C1 segment of cervical spinal cord (tissue), 14 donors: ENCODE data around the gene CBFA2T3.
"Not testable (repeated sequence)": the region's sequence is repeated elsewhere in the genome, so short reads cannot be mapped to it uniquely, and the experiment has no call there.

Experiments used
- DNase-seq, 14 donors: peaks; one replicate each; lab custom pipeline; 2025; lab: John Stamatoyannopoulos, UW

Gene CBFA2T3

DNA sequence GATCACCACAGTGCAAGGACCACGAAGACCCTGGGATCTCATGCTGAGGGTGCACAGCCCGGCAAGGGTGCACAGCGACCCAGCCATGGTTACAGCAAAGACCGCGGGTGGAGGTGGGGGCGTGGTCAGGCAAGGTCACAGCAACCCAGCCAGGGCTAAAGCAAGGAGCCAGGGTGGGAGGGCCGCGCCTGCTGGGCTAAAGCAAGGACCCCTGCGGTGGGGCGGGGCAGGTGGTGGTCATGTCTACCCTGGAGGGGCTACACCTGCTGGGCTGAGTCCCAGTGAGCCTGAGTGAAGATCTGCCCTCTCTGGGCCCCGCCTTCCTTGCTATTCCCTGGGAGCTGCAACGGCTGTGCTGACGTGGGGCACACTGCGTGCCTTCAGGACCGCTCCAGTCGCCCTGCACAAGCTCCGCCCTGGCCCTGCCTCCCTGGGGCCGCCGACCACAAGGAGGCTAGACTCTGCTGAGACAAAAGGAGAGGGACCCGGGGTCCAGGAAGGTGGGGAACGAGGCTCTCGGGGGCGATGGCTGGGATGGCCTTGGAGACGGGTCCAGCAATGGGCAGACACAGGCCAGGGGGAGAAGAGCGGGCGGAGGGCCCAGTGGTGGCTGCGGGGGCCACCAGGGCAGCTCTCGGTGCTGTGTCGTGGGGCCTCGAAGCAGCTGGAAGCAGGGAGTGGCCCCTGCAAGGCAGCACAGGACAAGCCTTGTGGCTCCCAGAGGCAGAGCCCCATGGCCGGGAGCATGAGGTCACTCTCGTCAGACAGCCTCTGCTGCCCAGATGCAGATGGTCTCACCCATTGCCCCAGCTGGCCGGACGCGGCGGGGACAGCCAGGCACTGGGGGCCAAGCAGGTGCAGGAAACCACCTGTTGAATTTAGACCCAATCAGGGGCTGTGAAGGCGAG, 52.8 kb downstream of the CBFA2T3 start:
- DNase-seq, result no peak

DNA sequence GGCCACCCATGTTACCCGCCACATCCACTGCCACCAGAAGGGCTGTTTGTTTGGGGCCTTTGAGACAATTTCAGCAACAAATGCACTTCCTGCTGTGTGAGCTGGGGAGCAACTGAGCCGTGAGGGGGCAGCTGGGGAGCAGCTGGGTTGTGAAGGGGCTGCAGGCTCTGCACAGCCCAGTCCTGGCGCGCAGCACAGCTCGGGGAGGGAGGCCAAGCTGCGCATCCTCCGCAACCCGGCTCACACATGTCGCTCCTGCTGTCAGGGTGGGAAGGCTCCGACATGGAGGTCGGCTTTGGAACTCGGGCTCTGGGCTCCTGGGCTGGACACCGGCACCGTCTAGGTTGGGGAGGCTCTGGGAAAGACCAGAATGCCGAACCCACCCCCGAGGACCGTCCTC, 53.6 kb downstream of the CBFA2T3 start:
- peak in 1 of 14 donors; percentile 46 for DNase-seq

DNA sequence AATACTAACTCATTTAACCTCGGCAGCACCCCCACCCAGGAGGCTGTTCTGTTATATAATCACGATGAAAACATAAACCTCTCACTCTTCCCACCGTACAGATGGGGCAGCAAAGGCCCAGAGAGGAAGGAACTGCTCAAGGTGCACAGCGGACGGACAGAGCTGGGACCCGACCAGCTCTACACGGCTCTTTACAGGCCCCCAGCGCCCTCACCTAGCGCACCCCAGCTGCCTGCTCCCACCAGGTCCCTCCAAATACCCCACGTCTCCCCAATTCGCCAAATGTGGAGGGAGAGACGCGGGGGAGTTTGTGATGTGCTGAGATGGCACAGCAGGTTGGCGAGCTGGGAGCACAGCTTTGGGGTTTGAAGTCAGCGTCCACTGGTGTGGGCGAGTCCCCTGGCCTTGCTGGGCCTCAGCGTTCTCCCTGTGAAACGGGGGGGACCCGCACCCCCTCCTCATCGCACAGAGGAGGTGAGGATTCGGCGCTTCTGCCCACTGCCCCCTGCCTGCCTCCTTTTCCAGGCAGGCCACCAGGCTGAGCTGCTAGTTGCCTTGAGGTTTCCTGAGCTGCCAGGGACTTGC, 54.1 kb downstream of the CBFA2T3 start:
- DNase-seq, result no peak

DNA sequence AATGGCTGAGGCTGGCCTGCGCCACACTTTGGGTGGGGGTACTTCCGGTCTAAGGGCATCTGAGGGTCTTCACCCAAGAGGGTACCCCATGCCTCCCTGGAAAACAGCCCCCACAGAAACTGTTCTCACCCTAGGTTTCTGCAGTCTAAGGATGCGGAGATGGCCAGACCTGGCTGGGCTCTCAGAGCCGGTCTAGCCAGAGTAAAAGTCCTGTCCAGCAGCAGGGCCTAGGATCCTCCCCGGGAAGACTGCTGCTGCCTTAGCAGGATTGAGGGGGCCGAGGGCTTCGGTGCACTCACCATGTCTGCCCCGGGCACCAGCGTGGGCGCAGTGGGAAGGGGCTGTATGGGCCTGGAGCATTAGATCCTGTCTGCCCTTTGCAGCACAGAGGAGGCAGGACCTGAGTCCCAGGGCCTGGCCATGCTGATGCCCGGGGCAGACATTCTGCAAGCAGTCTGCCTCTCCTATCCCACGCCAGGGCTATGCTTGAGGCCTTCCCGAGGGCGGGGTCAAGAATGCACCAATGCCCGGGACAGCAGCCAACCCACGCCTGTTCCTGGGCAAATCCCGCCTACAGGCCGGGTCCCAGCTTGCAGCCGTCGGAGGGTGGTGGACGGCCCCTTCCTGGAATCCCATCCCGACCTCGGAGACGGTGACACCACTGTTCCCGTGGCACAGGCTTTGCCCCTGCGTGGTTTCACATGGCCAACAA, 54.7 kb downstream of the CBFA2T3 start:
- DNase-seq, result peak in 1 of 14 donors; percentile 67

DNA sequence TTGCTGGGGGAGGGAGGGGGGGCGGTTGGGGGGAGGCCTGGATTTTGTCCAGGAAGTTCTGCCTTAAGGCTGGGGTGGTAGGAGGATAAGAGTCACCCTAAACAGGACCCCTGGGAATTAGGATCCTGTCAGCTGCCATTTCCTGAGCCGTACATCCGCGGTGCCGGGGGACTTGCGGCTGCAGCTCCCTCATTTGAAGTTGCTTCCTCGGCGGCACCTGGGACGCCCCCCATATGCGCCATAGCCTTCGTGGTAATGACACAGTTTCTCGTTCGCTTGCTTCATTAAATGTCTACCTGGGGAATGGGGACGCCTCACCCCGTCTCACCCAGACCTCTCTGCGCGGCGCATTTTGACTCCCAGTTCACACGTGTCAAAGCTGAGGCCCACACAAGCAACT, 55.4 kb downstream of the CBFA2T3 start:
- no peak for DNase-seq

DNA sequence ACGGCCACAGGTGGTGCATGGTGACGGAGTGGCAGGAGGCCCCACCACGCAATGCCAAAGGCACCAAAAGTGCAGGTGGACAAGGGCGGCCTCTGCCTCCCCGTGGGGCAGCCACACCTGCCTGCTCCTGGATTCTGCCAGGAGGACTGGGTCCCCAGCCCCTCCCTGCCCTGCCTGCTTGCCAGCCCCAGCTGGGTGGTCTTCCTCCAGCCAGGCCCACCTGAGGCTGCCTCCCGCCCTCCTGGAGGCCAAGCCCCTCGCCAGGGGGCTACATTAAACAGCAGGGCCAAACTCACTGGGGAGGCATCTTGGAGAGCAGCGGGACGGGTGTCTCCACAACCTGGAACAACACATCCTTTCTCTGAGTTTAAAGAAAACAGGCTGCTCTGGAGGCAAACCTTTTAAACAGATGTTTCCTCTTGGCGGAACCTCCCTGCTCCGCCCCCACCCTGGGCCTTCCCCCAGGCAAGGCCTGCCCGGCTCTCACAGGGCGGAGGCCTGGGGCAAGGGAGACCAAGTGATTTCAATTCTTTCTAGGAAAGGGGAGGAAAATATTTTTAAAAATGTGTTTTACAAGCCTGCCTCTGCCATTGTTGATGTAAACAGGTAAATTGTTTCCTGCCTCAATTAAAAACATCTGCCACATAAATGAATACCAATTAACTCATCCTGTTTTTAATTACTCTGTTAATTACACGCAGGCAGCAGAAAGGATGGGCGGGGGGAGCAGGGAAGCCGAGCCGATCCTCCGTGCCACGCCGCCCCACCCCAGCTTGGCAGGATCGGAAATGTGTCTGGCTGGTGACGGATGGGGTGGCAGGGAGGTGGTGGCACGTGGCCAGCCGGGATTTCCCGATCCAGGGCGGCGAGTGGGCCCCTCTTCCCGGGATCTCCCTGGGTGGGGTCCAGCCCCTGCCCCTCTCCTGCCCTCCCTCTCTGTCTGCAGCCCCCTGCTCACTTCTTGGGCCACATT, 56.1 kb downstream of the CBFA2T3 start:
- DNase-seq, result peak in 1 of 14 donors; percentile 6

DNA sequence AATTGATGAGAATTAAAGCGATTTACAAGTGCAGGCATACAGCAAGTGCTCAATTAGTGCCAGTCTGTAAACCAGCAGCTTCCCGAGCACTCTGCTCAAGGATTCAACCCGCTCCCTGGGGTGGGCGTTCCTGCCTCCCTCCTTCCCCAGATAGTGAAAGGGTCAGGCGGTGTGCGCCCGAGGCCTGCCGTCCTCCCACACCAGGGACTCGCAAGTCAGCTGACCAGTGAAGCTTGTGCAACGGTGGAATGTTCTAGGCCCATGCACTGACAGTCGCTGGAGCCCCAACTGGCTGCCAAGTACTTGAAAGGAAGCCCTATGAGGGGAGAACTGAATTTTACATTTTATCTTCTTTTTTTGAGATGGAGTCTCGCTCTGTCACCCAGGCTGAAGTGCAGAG, 57.1 kb downstream of the CBFA2T3 start:
- DNase-seq, result no peak

DNA sequence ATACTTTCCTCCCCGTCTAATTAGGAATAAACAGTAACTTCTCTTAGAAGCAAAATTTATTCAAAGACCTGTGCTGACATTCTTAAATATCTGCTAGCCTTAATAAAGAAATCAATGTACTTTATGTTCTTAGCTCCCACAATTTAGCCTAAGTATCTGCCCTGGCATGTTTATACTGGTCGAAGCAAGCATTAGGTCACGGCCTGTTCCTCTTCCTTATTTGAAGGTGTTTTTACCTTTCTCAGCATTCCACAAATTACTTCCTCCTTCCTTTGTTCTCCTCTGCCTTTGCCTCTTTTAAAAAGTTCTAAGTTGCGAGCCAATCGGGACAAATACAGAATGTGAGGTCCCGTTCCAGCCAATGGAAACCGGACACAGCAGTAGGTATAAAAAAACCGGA, 58.1 kb downstream of the CBFA2T3 start:
- not testable (repeated sequence) for DNase-seq

DNA sequence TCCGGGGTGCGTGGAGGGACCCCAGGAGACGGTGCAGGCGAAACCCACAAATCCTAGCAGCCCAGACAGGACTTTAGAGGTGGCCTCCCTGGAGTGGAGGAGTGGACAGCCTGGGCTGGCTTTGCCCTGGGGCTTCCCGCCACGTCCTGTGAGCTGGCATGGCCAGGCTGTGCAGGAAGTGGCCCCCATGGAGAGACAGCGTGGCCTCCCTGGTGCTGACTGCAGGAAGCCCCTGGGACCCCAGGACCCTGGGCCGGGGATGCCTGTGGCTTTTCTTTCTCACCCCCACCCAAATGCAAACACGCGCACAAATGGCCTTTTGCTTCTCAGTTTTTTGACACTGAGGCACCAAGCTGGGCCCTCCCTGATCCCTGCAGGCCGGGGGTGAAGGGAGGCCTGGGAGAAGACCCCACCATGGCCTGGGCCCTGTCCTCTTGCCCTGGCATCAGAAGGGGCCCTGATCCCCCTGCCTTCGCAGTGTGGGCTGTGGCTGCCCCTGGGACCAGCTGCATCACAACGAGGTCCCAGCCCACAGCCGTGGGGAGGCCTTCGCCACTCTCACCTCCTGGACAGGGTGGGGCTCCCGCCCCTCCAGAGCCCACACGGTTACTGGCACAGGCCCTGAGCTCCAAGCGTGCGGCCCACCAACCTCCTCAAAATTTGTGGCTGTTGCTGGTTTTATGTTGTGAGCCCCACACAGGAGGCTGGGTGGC, 58.9 kb downstream of the CBFA2T3 start:
- DNase-seq, result no peak

DNA sequence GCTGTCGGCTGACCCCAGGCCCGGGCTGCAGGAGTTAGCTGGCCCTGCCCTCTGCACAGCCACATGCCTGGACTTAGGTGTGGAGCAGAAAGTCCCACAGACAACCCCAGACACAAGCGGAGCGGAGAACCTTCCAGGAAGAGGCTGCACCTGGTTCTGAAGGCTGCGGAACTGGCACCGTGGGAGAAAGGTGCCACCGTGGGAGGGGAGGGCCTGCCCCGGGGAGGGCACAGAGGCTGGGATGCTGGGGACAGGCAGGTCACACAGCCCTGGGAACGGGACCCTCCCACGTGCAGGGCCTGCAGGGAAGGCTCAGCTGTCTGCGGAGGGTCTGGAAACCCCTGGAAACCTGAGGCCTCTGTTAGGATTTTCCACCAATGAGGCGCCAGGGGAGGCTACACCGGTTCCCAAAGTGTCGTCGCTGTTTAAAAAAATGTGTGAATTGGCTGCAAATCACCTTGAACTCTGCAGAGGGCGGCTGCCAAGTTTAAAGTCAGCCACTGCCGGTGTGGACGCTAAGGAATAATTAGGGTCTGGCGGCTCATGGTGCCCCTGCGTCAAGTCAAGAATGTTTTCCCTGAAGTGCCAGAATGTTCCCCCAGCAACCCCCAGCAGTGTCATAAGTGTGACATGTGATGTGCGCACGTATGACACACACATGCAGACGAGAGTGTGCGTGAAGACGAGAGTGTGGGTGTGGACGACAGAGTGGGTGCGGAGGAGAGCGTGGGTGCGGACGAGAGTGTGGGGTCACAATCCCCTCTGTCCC, 59.7 kb downstream of the CBFA2T3 start:
- DNase-seq, result no peak

DNA sequence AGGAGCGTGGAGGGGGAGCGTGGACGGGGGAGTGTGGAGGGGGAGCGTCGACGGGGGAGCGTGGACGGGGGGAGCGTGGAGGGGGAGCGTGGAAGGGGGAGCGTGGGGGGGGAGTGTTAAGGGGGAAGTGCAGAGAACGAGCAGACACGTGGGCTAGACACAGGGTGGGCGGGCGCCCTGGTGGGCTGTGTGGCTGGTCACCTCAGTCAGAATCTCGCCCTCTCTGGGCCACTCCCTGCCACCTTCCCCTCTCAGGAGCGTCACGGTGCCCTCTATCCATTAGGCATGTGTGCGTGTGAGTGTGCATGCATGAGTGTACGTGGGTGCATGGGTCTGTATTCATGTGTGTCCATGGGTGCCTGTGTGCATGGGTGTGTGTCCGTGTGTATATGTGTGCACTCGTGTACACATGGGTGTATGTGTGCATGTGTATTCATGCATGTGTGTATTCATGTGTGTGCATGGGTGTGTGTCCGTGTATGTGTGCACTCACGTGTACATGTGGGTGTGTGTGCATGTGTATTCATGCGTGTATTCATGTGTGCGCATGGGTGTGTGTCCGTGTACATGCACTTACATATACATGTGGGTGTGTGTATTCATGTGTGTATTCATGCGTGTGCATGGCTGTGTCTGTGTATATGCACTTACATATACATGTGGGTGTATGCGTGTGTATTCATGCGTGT, 61.2 kb downstream of the CBFA2T3 start:
- DNase-seq, result no peak

DNA sequence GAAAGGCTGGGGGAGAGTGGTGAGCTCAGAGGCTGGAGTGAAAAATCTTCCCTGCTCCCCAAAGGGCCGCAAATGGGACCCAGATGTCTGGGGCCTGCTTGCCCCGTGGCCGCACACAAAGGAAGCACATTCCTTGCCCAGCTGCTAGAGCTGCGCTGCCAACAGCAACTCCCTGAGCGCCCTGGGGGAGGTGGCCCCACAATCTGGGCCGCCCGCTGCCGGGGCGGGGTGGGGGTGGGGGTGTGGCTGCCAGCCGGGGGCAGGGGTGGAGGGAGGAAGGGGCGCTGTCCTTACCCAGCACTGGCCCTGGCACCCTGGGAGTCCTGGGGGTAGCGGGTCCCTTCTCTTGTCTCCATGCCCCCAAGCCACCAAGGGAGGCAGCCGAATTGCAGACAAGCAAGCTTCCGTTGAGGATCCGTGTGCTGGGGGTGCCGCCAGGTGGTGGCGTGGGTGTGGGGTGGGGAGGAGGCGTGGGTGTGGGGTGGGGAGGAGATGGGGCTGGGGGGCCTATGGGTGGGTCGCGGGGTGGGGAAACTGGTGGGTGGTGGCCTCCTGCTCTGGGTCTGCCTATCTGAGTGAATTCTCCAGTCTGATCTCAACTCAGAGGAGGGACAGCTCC, 62.1 kb downstream of the CBFA2T3 start:
- no peak for DNase-seq

DNA sequence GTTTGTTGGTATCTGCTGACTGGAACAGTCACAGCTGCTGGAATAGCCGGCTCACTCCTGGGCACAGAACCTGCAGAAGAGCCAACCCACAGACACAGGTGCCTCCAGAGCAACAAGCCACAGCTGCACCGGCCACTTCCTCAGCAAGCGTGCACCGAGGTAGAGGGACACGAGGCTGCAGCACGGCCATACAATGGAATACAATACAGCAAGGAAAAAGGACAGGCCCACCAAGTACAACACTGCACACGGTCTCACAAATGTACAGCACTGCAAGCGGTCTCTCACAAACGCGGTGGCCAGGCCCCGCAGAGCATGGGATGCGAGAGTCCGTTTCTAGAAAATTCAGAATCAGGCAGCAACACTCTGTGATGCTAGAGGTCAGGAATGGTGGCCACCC, 63.1 kb downstream of the CBFA2T3 start:
- no peak for DNase-seq

DNA sequence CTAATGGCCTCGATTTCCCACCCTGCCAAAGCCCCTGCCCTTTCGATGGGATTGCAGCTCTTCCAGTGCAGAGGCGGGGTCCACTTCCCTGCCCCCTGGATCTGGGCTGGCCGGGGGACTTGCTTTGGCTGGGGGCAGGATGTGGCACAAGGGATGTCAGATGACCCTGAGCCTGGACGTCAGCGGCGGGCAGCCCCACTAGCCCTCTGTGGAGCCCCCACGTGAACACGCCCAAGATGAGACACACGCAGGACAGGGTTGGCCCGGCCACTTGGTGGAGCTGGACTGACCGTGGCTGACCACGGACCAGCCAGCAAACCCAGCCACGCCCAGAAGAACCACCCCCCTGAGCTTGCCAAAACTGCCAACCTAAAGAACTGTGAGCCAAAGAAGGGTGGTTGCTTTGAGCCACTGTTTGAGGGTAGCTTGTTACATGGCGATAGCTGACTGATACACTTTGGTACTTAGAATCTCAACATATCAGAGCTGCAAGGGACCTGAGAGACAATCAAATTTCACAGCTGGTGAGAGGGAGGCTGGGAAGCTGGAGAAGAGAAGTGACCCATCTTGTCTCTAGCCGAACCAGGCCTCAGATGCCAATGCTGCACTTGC, 63.9 kb downstream of the CBFA2T3 start:
- DNase-seq, result no peak

DNA sequence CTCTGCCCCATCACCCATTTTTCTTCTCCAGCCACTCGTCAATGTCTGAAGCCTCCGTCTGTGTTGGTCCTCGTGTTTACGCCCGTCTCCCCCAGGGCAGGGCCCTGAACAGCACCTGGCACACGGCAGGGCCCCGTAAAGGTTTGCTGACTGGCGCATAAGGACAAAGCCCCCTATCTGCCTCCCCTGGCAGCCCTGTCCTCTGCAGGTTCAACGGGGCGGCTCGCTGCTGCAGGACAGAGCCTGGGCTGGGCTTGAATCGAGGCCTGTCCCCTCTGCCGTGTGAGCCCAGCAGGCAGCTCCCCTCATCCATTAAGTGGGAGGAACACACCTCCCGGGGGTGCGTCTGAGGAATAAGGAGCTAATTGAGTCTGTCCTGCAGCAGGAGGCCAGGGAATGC, 64.5 kb downstream of the CBFA2T3 start:
- DNase-seq, result no peak

DNA sequence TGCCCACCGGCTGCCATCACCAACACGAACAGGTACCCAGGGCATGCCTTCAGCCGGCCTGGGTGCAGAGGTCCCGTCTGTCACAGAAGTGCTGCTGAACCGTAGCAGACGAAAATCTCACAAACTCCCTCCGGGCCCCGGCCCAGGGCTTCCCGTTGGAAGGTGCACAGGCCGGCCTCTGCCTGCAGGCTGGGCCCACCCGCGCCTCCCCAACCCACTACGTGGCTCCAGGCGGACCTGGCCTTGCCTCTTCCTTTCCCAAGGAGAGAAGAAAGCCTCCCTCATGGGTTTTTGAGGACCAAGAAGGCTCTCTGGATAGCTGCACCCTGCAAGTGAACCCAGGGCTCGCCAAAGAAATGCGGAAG, 65.1 kb downstream of the CBFA2T3 start:
- DNase-seq, result no peak

DNA sequence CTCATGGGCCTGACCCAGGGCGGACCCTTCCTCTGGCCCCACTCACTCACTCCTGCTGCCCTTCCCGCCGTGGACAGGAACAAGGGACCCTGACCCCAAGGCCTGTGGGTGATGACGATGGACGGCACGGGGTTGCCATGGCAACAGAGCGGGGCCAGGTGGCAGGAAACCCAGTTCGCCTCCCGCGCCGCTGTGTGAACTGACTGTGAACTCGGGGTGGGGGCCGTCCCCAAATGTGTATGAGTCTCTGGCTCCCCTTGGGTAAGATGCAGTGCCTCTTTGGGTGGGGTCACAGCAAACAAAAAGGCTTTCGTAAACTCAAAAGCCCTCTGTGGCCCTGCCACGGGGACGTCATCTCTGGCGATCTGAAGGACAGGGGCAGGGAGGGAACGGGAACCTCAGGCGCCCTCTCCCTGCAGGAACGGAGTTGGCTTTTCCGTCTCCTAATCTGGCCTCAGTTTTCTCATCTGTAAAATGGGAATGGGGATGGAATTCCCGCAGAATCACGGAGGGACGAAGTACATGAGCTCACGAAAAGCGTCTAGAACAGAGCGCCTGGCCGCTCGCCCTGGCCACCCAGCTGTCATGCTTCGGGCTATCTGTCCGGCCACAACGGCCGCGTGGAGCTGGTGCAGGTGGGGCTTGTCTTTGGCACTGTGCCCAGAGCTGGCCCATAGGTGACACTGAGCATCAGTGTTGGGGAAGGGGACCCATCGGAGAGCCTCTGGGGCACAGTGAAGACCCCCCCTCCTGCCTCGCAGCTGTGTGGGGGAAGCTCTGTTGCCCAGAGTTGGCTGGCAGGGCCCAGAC, 65.7 kb downstream of the CBFA2T3 start:
- no peak for DNase-seq
